AG09309 (cell line): Measurements from ENCODE around the gene PPFIA3.

Experiments
- DNase-seq: peaks from one replicate; pipeline ENCODE4 v3.0.0-alpha.2; 2010; ENCODE audit warnings: low read depth
- H3K4me3 ChIP-seq: 2 replicates; pipeline ENCODE4 v1.5.1; 2011; ENCODE audit warnings: mild to moderate bottlenecking, low read depth, low read length, moderate library complexity; ENCODE audit not compliant: control insufficient read depth
- TF ChIP-seq, protein P1 (sequence below): IDR thresholded peaks from 2 replicates; pipeline ENCODE4 v1.5.1; 2011; ENCODE audit warnings: mild to moderate bottlenecking, low read depth, low read length, inconsistent platforms; ENCODE audit not compliant: insufficient read depth, control insufficient read depth; ENCODE audit errors: missing control alignments

The PPFIA3 gene

DNA sequence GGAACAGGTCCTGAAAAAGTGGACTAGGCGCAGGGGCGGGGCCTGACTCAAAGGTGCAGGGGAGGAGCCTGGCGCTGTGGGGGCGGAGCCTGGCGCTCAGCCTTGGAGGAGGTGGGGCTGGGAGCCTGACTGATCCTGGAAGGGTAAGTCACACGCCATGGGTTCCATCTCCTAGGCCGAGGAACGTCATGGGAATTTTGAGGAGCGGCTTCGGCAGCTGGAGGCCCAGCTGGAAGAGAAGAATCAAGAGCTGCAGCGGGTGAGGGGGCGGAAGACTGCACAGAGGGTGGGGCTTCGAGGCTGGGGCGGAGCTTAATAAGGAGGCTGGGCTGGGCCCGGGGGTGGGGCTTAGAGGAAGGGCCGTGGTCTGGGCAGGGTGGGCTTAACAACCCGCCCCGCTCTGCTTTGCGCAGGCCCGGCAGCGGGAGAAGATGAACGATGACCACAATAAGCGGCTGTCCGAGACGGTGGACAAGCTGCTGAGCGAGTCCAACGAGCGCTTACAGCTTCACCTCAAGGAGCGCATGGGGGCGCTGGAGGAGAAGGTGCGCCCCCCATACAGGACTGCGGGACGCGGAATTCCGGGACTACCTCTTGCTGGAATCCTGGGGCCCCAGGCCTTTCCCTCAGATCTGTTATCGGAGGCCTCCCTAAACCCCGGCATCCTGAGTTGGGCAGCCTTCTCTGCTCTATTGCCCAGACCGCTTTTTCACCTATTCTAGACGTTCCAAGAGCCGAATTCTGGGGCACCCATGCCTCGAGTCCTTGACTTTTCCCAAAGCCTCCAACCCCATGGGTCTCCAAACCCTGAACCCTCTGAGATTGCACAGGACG, 14.5 kb downstream of the PPFIA3 start:
- no peak for DNase-seq
- TF ChIP-seq, protein P1, sequence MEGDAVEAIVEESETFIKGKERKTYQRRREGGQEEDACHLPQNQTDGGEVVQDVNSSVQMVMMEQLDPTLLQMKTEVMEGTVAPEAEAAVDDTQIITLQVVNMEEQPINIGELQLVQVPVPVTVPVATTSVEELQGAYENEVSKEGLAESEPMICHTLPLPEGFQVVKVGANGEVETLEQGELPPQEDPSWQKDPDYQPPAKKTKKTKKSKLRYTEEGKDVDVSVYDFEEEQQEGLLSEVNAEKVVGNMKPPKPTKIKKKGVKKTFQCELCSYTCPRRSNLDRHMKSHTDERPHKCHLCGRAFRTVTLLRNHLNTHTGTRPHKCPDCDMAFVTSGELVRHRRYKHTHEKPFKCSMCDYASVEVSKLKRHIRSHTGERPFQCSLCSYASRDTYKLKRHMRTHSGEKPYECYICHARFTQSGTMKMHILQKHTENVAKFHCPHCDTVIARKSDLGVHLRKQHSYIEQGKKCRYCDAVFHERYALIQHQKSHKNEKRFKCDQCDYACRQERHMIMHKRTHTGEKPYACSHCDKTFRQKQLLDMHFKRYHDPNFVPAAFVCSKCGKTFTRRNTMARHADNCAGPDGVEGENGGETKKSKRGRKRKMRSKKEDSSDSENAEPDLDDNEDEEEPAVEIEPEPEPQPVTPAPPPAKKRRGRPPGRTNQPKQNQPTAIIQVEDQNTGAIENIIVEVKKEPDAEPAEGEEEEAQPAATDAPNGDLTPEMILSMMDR, result no peak
- no peak overlapping the region for H3K4me3 ChIP-seq

DNA sequence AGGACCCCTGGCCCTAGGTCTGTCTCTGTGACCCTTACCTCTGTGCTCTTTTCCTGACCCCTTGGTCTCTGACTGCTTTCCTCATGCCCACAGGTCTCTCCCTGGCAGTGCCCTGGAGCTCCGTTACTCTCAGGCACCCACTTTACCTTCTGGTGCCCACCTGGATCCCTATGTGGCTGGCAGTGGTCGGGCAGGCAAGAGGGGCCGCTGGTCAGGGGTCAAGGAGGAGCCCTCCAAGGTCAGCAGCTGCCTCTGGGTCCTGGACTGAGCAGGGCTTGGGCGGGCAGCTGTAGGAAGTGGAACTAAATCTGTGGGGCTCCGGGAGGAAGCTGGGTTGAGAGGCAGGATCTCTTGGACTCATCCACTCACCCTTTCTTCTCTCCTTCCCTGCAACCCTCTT, 16.3 kb downstream of the PPFIA3 start:
- no peak overlapping the region for H3K4me3 ChIP-seq
- no peak for DNase-seq
- TF ChIP-seq, protein P1, result no peak

DNA sequence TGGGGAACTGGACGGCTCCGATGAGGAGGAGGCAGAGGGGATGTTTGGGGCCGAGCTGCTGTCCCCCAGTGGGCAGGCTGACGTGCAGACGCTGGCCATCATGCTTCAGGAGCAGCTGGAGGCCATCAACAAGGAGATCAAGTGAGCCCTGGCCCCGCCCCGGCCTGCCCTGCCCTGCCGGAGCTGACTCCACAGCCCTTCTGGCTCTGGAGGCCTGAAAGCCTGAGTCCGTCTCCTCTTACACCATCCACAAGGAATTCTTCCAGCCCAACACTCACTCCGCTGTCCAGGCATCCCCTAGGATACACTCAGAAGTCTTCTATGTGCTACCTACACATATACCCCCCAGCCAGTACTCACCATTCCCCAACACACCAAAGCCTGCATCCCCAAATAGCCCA, 17.4 kb downstream of the PPFIA3 start:
- no peak for DNase-seq
- H3K4me3 ChIP-seq, result no peak overlapping the region
- TF ChIP-seq, protein P1, result no peak

DNA sequence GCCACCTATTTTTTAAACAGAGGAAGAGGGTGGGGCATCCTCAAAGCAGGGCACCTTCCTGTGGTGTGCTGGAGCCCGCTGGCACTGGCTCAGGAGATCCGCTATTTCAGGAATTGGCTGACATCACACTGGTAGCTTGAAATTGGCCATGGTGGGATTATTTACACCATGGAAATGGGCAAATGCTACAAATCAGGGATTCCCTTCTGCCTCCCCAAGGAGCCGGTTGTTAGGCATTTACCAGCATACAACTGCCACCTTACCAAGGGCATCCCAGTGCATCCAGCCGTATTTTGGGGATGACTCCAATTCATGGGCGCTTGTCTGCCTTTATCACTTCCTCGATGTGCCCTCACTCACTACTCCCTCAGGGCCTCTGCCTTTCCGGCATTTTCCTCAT, 21.6 kb downstream of the PPFIA3 start:
- H3K4me3 ChIP-seq, result no peak overlapping the region
- TF ChIP-seq, protein P1, result no peak
- no peak for DNase-seq

GRCh38 chr19:49141352-49141751, 22.0 kb downstream of the PPFIA3 start:
- TF ChIP-seq, protein P1, result no peak
- DNase-seq, result no peak
- H3K4me3 ChIP-seq, result no peak overlapping the region

- peak; percentile 56 for DNase-seq
- TF ChIP-seq, protein P1, result no peak
- peak overlapping the region; percentile 66 for H3K4me3 ChIP-seq
Measured at GRCh38 chr19:49142866-49143335, 23.6 kb downstream of the PPFIA3 start.
